Upper lobe of left lung (tissue), 4 donors: ENCODE measurements around the gene GABRA5.

Source experiments
- EP300 ChIP-seq, 4 donors: sonication (generic); formaldehyde crosslinking; IDR thresholded peaks; one replicate each; pipeline ENCODE4 v1.5.1; 2017; ENCODE audit warnings: antibody characterized with exemption in 4 of 4, control low read depth in 2 of 4
- POLR2A ChIP-seq, 4 donors: fragments of 450-650 bp; IDR thresholded peaks; one replicate each; pipeline ENCODE4 v1.5.1; 2016 to 2017; ENCODE audit warnings: antibody characterized with exemption in 4 of 4, mild to moderate bottlenecking in 2 of 4
- POLR2AphosphoS5 ChIP-seq, 2 donors: sonication (generic); formaldehyde crosslinking; IDR thresholded peaks; one replicate each; pipeline ENCODE4 v1.5.1; 2017; ENCODE audit warnings: antibody characterized with exemption in 2 of 2
- TF ChIP-seq, protein P1 (sequence below), 6 experiments: fragments of 450-650 bp in 4 of 6; fragments of 200-600 bp in 2 of 6; sonication (generic) in 2 of 6; IDR thresholded peaks; one replicate each; pipeline ENCODE4 v1.5.1; 2016 to 2019; ENCODE audit warnings: antibody characterized with exemption in 6 of 6

DNA sequence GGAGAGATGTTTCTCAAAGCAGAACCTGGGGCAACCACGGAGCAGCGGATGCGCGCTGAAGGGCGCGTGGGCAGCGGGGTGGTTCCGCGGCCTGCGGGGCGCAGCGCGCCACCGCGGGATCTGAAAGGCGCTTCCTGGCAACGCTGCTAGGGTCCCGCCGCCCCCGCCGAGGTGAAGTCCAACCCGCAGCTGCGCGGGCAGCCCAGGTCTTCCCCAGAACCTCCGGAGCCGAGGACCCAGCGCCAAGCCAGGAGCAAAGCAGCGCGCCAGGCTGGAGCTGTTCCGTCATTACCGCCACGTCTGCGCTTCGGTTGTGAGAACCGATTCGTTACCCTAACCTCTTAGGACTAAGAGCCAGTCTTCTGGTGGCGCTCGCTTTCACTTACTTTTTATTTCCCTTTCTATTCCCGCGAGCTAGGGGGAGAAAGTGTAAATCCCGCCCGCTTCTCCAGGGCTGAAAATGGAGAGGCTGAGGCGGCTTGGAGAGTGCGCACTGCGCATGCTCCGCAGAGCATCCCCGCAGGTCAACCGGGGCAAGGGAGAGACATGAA, 100.9 kb downstream of the GABRA5 start:
- TF ChIP-seq, protein P1, sequence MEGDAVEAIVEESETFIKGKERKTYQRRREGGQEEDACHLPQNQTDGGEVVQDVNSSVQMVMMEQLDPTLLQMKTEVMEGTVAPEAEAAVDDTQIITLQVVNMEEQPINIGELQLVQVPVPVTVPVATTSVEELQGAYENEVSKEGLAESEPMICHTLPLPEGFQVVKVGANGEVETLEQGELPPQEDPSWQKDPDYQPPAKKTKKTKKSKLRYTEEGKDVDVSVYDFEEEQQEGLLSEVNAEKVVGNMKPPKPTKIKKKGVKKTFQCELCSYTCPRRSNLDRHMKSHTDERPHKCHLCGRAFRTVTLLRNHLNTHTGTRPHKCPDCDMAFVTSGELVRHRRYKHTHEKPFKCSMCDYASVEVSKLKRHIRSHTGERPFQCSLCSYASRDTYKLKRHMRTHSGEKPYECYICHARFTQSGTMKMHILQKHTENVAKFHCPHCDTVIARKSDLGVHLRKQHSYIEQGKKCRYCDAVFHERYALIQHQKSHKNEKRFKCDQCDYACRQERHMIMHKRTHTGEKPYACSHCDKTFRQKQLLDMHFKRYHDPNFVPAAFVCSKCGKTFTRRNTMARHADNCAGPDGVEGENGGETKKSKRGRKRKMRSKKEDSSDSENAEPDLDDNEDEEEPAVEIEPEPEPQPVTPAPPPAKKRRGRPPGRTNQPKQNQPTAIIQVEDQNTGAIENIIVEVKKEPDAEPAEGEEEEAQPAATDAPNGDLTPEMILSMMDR (IDR thresholded peaks at IDR 0.05): no peak
- no peak for TF ChIP-seq POLR2A (IDR thresholded peaks at IDR 0.05)
- TF ChIP-seq POLR2AphosphoS5 (IDR thresholded peaks at IDR 0.05): no peak
- no peak for TF ChIP-seq EP300 (IDR thresholded peaks at IDR 0.05)
